Upper lobe of left lung (tissue), 6 donors: ENCODE results near the gene PAQR7. TPM values are rescaled to one million over a fixed set of nuclear protein-coding genes. Genes with fewer than 3 reads are reported as not detected.

ENCODE experiments used
- ATAC-seq, 2 donors: fragments of 200-7000 bp; cut with Tn5 transposase; one replicate each; pipeline ENCODE4 v1.9.1; 2022; ENCODE audit warnings: mild to moderate bottlenecking in 2 of 2, moderate library complexity in 2 of 2; ENCODE audit not compliant: low FRiP score in 2 of 2
- DNase-seq, 2 donors: peaks; one replicate each; pipeline ENCODE4 v3.0.0-alpha.2; 2019 to 2020
- H3K27ac ChIP-seq, 4 donors: fragments of 200-600 bp; sonication (generic); one replicate each; pipeline ENCODE4 v1.5.1; 2016 to 2019
- H3K27me3 ChIP-seq, 4 donors: fragments of 200-600 bp; sonication (generic); one replicate each; pipeline ENCODE4 v1.5.1; 2017 to 2019
- H3K36me3 ChIP-seq, 4 donors: fragments of 200-600 bp; sonication (generic); one replicate each; pipeline ENCODE4 v1.5.1; 2016 to 2019
- H3K4me1 ChIP-seq, 4 donors: fragments of 200-600 bp; sonication (generic); one replicate each; pipeline ENCODE4 v1.5.1; 2018 to 2019
- H3K4me3 ChIP-seq, 4 donors: fragments of 200-600 bp; sonication (generic); one replicate each; pipeline ENCODE4 v1.5.1; 2017 to 2019; ENCODE audit warnings: mild to moderate bottlenecking in 2 of 4, moderate library complexity in 1 of 4
- H3K9me3 ChIP-seq, 4 donors: fragments of 200-600 bp; sonication (generic); one replicate each; pipeline ENCODE4 v1.5.1; 2018 to 2019
- EP300 ChIP-seq, 4 donors: sonication (generic); formaldehyde crosslinking; IDR thresholded peaks; one replicate each; pipeline ENCODE4 v1.5.1; 2017; ENCODE audit warnings: antibody characterized with exemption in 4 of 4, control low read depth in 2 of 4
- POLR2A ChIP-seq, 4 donors: fragments of 450-650 bp; IDR thresholded peaks; one replicate each; pipeline ENCODE4 v1.5.1; 2016 to 2017; ENCODE audit warnings: antibody characterized with exemption in 4 of 4, mild to moderate bottlenecking in 2 of 4
- POLR2AphosphoS5 ChIP-seq, 2 donors: sonication (generic); formaldehyde crosslinking; IDR thresholded peaks; one replicate each; pipeline ENCODE4 v1.5.1; 2017; ENCODE audit warnings: antibody characterized with exemption in 2 of 2
- WGBS, 2 donors: methylation state at CpG; one replicate each; pipeline ENCODE4 v1.1.5; 2017 to 2018; 5-methylcytosine and 5-hydroxymethylcytosine counted together
- total RNA-seq, 6 donors: library from RNA; depleted of rRNA in 4 of 6; stranded (reverse); fragments of >200 nt in 4 of 6; gene quantifications; one replicate each; pipeline versions ENCODE4 v1.1.0 to v1.2.1, GENCODE V29; 2016 to 2021
- TF ChIP-seq, protein P1 (sequence below), 6 experiments: fragments of 450-650 bp in 4 of 6; fragments of 200-600 bp in 2 of 6; sonication (generic) in 2 of 6; IDR thresholded peaks; one replicate each; pipeline ENCODE4 v1.5.1; 2016 to 2019; ENCODE audit warnings: antibody characterized with exemption in 6 of 6
- donor health status: DM: no; HTN: no; CAD: no; lungs with moderate emphysema.
- donor health status: DM: no; HTN: yes; CAD: no; lungs with severe emphysema.

Gene PAQR7
- total RNA-seq, 6 donors from 2014 or later: 1.9 to 9.6 (median 7.0) TPM

DNA sequence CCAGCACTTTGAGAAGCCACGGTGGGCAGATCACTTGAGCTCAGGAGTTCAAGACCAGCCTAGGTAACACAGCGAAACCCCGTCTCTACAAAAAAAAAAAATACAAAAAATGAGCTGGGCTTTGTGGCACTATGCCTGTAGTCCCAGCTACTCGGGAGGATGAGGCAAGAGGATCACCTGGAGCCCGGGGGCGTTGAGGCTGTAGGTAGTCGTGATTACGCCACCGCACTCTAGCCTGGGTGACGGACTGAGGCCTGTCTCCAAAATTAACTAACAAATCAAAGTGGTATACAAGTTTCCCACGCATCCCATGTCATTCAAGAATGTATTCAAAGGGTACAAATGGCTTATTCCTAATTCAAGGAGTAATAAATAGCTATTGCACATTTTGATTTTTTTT is 18.7 kb downstream of the PAQR7 start:
- TF ChIP-seq POLR2A (IDR thresholded peaks at IDR 0.05) (no peak), EP300 (IDR thresholded peaks at IDR 0.05) (no peak), POLR2AphosphoS5 (IDR thresholded peaks at IDR 0.05) (no peak)
- TF ChIP-seq, protein P1, sequence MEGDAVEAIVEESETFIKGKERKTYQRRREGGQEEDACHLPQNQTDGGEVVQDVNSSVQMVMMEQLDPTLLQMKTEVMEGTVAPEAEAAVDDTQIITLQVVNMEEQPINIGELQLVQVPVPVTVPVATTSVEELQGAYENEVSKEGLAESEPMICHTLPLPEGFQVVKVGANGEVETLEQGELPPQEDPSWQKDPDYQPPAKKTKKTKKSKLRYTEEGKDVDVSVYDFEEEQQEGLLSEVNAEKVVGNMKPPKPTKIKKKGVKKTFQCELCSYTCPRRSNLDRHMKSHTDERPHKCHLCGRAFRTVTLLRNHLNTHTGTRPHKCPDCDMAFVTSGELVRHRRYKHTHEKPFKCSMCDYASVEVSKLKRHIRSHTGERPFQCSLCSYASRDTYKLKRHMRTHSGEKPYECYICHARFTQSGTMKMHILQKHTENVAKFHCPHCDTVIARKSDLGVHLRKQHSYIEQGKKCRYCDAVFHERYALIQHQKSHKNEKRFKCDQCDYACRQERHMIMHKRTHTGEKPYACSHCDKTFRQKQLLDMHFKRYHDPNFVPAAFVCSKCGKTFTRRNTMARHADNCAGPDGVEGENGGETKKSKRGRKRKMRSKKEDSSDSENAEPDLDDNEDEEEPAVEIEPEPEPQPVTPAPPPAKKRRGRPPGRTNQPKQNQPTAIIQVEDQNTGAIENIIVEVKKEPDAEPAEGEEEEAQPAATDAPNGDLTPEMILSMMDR (IDR thresholded peaks at IDR 0.05): no peak
- Histone ChIP-seq H3K36me3 (no peaks in the 10 kb centered on the region), H3K9me3 (no peaks in the 10 kb centered on the region), H3K27me3 (no peaks in the 10 kb centered on the region), H3K27ac (no peak overlapping the region), H3K4me3 (no peak overlapping the region), H3K4me1 (peaks cover 20 to 27% (median 23%) of the 10 kb centered on the region in 4 donors)
- ATAC-seq: no peak
- no peak for DNase-seq
- WGBS, 2 donors: 89 to 91% methylated on average over 11 of the region's 11 CpGs

DNA sequence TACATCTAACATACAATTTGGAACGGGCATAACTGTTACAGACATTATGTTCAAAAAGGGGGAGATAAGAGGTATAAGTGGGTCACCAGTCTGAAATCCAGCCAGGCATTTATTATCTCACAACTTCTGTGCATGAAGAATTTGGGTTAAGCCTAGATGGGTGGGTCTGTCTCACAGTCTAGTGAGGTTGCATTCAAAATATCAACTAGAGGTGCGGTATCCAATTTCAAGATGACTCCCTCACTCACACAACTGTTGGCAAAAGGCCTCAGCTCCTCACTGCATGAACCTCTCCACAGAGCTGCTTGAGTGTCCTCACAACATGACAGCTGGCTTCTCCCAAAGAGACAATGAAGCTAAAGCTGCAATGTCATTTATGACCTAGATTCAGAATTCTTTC is 21.0 kb downstream of the PAQR7 start:
- Histone ChIP-seq H3K4me1 (peaks cover 6 to 8% (median 7%) of the 10 kb centered on the region in 4 donors), H3K36me3 (no peaks in the 10 kb centered on the region), H3K27me3 (no peaks in the 10 kb centered on the region), H3K27ac (no peak overlapping the region), H3K9me3 (no peaks in the 10 kb centered on the region), H3K4me3 (no peak overlapping the region)
- ATAC-seq (no peak), DNase-seq (no peak)
- 93 to 98% methylated on average over 2 of the region's 2 CpGs for WGBS, 2 donors
- TF ChIP-seq POLR2A (IDR thresholded peaks at IDR 0.05) (no peak), POLR2AphosphoS5 (IDR thresholded peaks at IDR 0.05) (no peak), EP300 (IDR thresholded peaks at IDR 0.05) (no peak)
- TF ChIP-seq, protein P1 (IDR thresholded peaks at IDR 0.05): no peak

GRCh38 chr1:25848531-25848930 is 27.0 kb downstream of the PAQR7 start:
- no peak for DNase-seq
- Histone ChIP-seq H3K4me3 (no peak overlapping the region), H3K36me3 (no peaks in the 10 kb centered on the region), H3K9me3 (no peaks in the 10 kb centered on the region), H3K27me3 (no peaks in the 10 kb centered on the region), H3K4me1 (no peaks in the 10 kb centered on the region), H3K27ac (no peak overlapping the region)
- TF ChIP-seq POLR2AphosphoS5 (IDR thresholded peaks at IDR 0.05): no peak
- TF ChIP-seq, protein P1 (IDR thresholded peaks at IDR 0.05): no peak
- TF ChIP-seq EP300 (IDR thresholded peaks at IDR 0.05): no peak
- no peak for TF ChIP-seq POLR2A (IDR thresholded peaks at IDR 0.05)
- 79 to 85% methylated on average over 1 of the region's 1 CpG for WGBS, 2 donors
- ATAC-seq: no peak

- ATAC-seq: no peak
- 78 to 83% methylated on average over 4 of the region's 4 CpGs for WGBS, 2 donors
- Histone ChIP-seq H3K27ac (no peak overlapping the region), H3K9me3 (no peaks in the 10 kb centered on the region), H3K4me1 (no peaks in the 10 kb centered on the region), H3K4me3 (no peak overlapping the region), H3K36me3 (no peaks in the 10 kb centered on the region), H3K27me3 (no peaks in the 10 kb centered on the region)
- DNase-seq: no peak
- no peak for TF ChIP-seq POLR2AphosphoS5 (IDR thresholded peaks at IDR 0.05)
- TF ChIP-seq EP300 (IDR thresholded peaks at IDR 0.05): no peak
- TF ChIP-seq, protein P1 (IDR thresholded peaks at IDR 0.05): no peak
- no peak for TF ChIP-seq POLR2A (IDR thresholded peaks at IDR 0.05)
These were observed 27.6 kb downstream of the PAQR7 start for GRCh38 chr1:25847929-25848328.

GRCh38 chr1:25845664-25846063 is 29.8 kb downstream of the PAQR7 start:
- TF ChIP-seq, protein P1 (IDR thresholded peaks at IDR 0.05): no peak
- TF ChIP-seq EP300 (IDR thresholded peaks at IDR 0.05) (no peak), POLR2AphosphoS5 (IDR thresholded peaks at IDR 0.05) (no peak), POLR2A (IDR thresholded peaks at IDR 0.05) (no peak)
- WGBS, 2 donors: 79 to 87% methylated on average over 5 of the region's 5 CpGs
- H3K4me1 ChIP-seq: no peaks in the 10 kb centered on the region
- ATAC-seq (no peak), DNase-seq (no peak)
- H3K4me3 ChIP-seq: no peak overlapping the region
- H3K27me3 ChIP-seq: no peaks in the 10 kb centered on the region
- no peaks in the 10 kb centered on the region for H3K36me3 ChIP-seq
- no peaks in the 10 kb centered on the region for H3K9me3 ChIP-seq
- no peak overlapping the region for H3K27ac ChIP-seq
